ENCODE measurements around the gene AP4M1. TPM values are rescaled to one million over a fixed set of nuclear protein-coding genes. Genes with fewer than 3 reads are reported as not detected.
A peak's percentile ranks its signal among the peaks of the same experiment; 100 is the strongest.

Gene AP4M1
- total RNA-seq, 1 experiment from 2014 or later: 17.9 TPM

DNA sequence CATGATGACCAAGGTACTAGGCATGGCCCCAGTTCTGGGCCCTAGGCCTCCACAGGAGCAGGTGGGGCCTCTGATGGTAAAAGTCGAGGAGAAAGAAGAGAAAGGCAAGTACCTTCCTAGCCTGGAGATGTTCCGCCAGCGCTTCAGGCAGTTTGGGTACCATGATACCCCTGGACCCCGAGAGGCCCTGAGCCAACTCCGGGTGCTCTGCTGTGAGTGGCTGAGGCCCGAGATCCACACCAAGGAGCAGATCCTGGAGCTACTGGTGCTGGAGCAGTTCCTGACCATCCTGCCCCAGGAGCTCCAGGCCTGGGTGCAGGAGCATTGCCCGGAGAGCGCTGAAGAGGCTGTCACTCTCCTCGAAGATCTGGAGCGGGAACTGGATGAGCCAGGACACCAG, 44.4 kb upstream of the AP4M1 start:
- Histone ChIP-seq H3K4me1 (ENCODE audit: insufficient read depth, low read length) (no peaks in the 10 kb centered on the region), H3K4me3 (ENCODE audit: low read length) (no peak overlapping the region), H3K4me2 (ENCODE audit: low read length) (no peak overlapping the region), H3K27ac (ENCODE audit: low read length) (no peak overlapping the region), H4K20me1 (ENCODE audit: low read length) (no peaks in the 10 kb centered on the region), H3K9me2 (replicated peaks; ENCODE audit: low read length) (no peaks in the 10 kb centered on the region), H3K27me3 (ENCODE audit: low read length) (no peaks in the 10 kb centered on the region), H3K9ac (ENCODE audit: low read length) (no peak overlapping the region), H3K79me2 (ENCODE audit: low read length) (no peaks in the 10 kb centered on the region), H3K9me3 (ENCODE audit: low read length) (no peaks in the 10 kb centered on the region), H2AFZ (ENCODE audit: low read length) (no peak overlapping the region), H3K36me3 (ENCODE audit: low read depth, low read length) (no peaks in the 10 kb centered on the region), H3F3A (ENCODE audit: low read length, unreplicated experiment) (no peaks in the 10 kb centered on the region)
- POLR2A ChIA-PET (ENCODE audit: unreplicated experiment): interaction anchor here (0.5 kb wide), 1 partner anchor 101 kb away, joined by 21 read pairs; no protein-coding TSS in a partner anchor
- CTCF ChIA-PET: no interaction called here
- BruUV-seq (replicated peaks): TSS peak; percentile 6
- ATAC-seq (no peak), DNase-seq (no peak)
- intact Hi-C loops (cut with micrococcal nuclease): no loop called here
- TF ChIP-seq EZH2phosphoT487 (IDR thresholded peaks at IDR 0.05; ENCODE audit: borderline replicate concordance, low read length) (no peak), EZH2 (IDR thresholded peaks at IDR 0.05; ENCODE audit: low read length, unreplicated experiment) (no peak)
- TF ChIP-seq, protein P1, sequence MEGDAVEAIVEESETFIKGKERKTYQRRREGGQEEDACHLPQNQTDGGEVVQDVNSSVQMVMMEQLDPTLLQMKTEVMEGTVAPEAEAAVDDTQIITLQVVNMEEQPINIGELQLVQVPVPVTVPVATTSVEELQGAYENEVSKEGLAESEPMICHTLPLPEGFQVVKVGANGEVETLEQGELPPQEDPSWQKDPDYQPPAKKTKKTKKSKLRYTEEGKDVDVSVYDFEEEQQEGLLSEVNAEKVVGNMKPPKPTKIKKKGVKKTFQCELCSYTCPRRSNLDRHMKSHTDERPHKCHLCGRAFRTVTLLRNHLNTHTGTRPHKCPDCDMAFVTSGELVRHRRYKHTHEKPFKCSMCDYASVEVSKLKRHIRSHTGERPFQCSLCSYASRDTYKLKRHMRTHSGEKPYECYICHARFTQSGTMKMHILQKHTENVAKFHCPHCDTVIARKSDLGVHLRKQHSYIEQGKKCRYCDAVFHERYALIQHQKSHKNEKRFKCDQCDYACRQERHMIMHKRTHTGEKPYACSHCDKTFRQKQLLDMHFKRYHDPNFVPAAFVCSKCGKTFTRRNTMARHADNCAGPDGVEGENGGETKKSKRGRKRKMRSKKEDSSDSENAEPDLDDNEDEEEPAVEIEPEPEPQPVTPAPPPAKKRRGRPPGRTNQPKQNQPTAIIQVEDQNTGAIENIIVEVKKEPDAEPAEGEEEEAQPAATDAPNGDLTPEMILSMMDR (conservative IDR thresholded peaks at IDR 0.05; ENCODE audit: low read depth, low read length): no peak

DNA sequence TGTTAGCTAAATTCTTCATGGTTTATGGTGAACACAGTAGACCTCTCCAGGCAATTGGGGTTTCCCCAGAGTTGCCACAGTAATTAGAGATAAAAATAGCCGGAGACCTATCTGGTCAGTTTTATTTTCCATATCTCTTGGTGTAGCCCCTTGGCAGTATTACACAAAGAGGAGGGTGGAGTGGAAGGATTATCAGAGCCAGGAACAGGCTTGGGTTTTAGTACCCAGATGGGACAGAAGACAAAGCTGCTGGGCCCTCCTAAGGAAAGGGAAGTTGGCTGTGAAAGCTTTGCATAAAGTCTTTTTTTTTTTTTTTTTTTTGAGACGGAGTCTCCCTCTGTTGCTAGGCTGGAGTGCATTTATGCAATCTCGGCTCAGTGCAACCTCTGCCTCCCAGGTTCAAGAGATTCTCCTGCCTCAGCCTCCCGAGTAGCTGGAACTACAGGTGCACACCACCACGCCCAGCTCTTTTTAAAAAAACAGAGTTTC, 42.1 kb upstream of the AP4M1 start:
- H3K9me2 ChIP-seq (replicated peaks; ENCODE audit: low read length): no peaks in the 10 kb centered on the region
- intact Hi-C loops (cut with micrococcal nuclease): no loop called here
- no peaks in the 10 kb centered on the region for H3F3A ChIP-seq (ENCODE audit: low read length, unreplicated experiment)
- no peaks in the 10 kb centered on the region for H3K36me3 ChIP-seq (ENCODE audit: low read depth, low read length)
- ChIA-PET CTCF (no interaction called here), POLR2A (ENCODE audit: unreplicated experiment) (no interaction called here)
- H3K27me3 ChIP-seq (ENCODE audit: low read length): no peaks in the 10 kb centered on the region
- no peaks in the 10 kb centered on the region for H3K4me1 ChIP-seq (ENCODE audit: insufficient read depth, low read length)
- H4K20me1 ChIP-seq (ENCODE audit: low read length): no peaks in the 10 kb centered on the region
- BruUV-seq (replicated peaks): no TSS peak
- H3K9ac ChIP-seq (ENCODE audit: low read length): no peak overlapping the region
- H3K9me3 ChIP-seq (ENCODE audit: low read length): no peaks in the 10 kb centered on the region
- no peak for ATAC-seq
- no peak for TF ChIP-seq EZH2 (IDR thresholded peaks at IDR 0.05; ENCODE audit: low read length, unreplicated experiment)
- TF ChIP-seq EZH2phosphoT487 (IDR thresholded peaks at IDR 0.05; ENCODE audit: borderline replicate concordance, low read length): no peak
- TF ChIP-seq, protein P1 (conservative IDR thresholded peaks at IDR 0.05; ENCODE audit: low read depth, low read length): no peak
- H3K27ac ChIP-seq (ENCODE audit: low read length): no peak overlapping the region
- no peak for DNase-seq
- H3K4me3 ChIP-seq (ENCODE audit: low read length): no peak overlapping the region
- no peak overlapping the region for H2AFZ ChIP-seq (ENCODE audit: low read length)
- no peaks in the 10 kb centered on the region for H3K79me2 ChIP-seq (ENCODE audit: low read length)
- H3K4me2 ChIP-seq (ENCODE audit: low read length): no peak overlapping the region

DNA sequence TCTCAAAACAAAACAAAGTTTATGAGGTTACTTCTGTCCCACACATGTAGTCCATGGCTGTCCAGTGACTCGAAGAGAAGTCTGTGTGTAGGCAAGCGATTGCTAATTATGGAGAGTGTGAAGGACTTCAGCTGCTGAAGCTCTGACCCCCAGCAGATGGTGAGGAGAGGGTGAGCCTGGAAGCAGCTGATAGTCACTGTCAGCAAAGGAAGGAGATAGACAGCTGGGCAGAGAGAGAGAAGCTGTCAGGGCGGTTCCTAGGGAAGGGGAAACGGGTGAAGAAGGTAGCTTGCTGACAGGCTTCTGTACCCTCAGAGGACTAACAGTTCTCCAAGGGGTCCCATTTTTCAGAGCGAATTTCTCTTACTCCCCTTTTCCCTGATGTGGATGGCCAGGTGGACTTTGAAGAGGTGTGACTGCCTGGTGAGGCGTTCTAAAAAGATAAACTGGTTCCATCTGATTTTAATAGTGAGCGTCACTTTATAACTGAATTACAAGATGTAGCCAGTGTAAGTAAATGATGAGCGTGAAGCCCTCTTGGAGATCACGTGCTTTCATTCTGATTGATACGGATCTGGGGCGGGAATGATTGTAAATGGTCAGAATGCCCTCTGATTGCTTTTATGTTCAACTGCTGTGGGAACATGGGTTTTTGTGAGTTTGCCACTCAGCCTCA, 39.8 kb upstream of the AP4M1 start:
- no peak overlapping the region for H3K4me2 ChIP-seq (ENCODE audit: low read length)
- H3K9me2 ChIP-seq (replicated peaks; ENCODE audit: low read length): no peaks in the 10 kb centered on the region
- POLR2A ChIA-PET (ENCODE audit: unreplicated experiment): no interaction called here
- intact Hi-C loops (cut with micrococcal nuclease): no loop called here
- no peak overlapping the region for H3K9ac ChIP-seq (ENCODE audit: low read length)
- H4K20me1 ChIP-seq (ENCODE audit: low read length): no peaks in the 10 kb centered on the region
- H3K9me3 ChIP-seq (ENCODE audit: low read length): no peaks in the 10 kb centered on the region
- H3K79me2 ChIP-seq (ENCODE audit: low read length): no peaks in the 10 kb centered on the region
- no peaks in the 10 kb centered on the region for H3K36me3 ChIP-seq (ENCODE audit: low read depth, low read length)
- H3K27ac ChIP-seq (ENCODE audit: low read length): no peak overlapping the region
- no peak for DNase-seq
- TF ChIP-seq EZH2 (IDR thresholded peaks at IDR 0.05; ENCODE audit: low read length, unreplicated experiment) (no peak), EZH2phosphoT487 (IDR thresholded peaks at IDR 0.05; ENCODE audit: borderline replicate concordance, low read length) (no peak)
- TF ChIP-seq, protein P1 (conservative IDR thresholded peaks at IDR 0.05; ENCODE audit: low read depth, low read length): no peak
- BruUV-seq (replicated peaks): no TSS peak
- H3K4me3 ChIP-seq (ENCODE audit: low read length): no peak overlapping the region
- no peaks in the 10 kb centered on the region for H3K27me3 ChIP-seq (ENCODE audit: low read length)
- H2AFZ ChIP-seq (ENCODE audit: low read length): no peak overlapping the region
- no peaks in the 10 kb centered on the region for H3F3A ChIP-seq (ENCODE audit: low read length, unreplicated experiment)
- no peak for ATAC-seq
- H3K4me1 ChIP-seq (ENCODE audit: insufficient read depth, low read length): no peaks in the 10 kb centered on the region
- CTCF ChIA-PET: no interaction called here

All from PC-3 (cell line).